Stimulated activated CD8-positive, alpha-beta memory T cell treated with anti-CD3 and anti-CD28 coated beads, Interleukin-12 subunit alpha, Interleukin-12 subunit beta, amount 100 ng/mL, for 24 hours (primary cell): ENCODE data around the gene MED8.
A peak's percentile ranks its signal among the peaks of the same experiment; 100 is the strongest.
"Not testable (repeated sequence)": the region's sequence is repeated elsewhere in the genome, so short reads cannot be mapped to it uniquely, and the experiment has no call there.

Source experiments
- DNase-seq: peaks from one replicate; pipeline ENCODE4 v3.0.0-alpha.2; 2020; ENCODE audit errors: extremely low read depth

The MED8 gene

DNA sequence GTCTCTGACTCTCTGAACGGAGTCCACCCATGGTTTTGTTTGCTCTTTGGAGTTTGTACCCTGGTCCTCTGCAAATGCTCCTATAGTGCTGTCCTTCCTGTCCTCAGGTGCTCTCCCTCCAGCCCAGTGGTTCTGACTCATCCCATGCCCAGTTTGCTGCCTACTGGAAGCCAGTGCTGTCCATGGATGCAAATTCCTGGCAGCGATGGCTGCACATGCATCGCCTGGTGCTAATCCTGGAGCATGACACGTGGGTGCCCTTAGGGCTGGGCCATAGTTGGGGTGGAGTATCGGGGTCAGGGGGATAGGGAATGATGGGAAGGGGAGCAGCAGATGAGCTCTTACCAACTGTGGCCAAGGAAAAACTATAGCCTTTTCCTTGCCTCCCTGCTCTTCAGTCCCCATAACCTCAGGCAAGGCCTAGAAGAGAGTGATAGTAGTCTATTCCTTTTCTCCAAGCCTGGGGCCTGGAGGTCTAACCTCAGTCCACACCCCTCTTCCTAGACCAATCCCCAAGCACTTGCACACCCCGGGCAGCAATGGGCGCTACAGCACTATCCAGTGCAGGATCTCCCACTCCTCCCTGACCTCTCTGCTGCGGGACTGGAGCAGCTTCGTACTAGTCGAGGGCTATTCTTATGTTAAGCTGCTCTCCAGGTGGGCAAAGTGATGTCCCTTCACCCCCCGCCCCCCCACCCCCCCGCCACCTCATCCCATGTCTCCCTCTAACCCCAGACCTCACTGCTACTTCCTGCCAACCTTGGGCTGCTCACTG is 32.6 kb upstream of the MED8 start:
- no peak for DNase-seq

DNA sequence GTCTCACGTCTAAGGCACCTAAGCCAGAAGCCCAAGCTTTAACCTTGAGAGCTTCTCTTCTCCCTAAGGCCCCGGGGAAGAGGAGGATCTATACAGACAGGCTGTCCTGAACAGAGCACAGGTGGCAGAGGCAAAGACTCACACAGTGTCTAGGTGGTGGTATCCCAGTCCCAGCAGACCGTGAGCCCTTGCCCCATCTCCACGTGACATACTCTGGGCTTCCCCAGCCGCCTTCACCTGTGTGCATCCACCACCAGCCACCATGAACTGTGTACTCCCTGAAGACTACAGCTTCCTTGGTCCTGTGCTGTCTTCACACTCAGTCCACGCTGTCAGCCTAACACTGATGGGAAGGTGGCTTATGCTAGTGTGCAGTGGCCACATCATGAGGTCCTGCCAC is 31.8 kb upstream of the MED8 start:
- no peak for DNase-seq

DNA sequence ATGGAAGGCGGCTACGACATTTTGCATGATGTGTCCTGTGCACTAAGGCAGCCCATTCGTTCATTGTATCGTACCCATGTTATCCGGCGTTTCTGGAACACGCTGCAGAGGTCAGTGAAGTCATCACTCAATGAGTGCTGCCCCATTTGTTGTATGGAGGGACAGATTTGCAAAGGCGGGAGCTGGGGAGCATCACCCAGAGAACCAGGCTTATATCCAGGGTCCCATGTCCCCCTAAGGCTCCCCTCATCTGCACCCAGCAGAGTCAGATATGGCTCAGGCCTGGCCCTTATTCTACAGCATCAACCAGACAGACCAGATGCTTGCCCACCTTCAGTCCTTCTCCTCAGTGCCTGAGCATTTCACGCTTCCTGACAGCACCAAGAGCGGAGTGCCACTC is 31.3 kb upstream of the MED8 start:
- no peak for DNase-seq

DNA sequence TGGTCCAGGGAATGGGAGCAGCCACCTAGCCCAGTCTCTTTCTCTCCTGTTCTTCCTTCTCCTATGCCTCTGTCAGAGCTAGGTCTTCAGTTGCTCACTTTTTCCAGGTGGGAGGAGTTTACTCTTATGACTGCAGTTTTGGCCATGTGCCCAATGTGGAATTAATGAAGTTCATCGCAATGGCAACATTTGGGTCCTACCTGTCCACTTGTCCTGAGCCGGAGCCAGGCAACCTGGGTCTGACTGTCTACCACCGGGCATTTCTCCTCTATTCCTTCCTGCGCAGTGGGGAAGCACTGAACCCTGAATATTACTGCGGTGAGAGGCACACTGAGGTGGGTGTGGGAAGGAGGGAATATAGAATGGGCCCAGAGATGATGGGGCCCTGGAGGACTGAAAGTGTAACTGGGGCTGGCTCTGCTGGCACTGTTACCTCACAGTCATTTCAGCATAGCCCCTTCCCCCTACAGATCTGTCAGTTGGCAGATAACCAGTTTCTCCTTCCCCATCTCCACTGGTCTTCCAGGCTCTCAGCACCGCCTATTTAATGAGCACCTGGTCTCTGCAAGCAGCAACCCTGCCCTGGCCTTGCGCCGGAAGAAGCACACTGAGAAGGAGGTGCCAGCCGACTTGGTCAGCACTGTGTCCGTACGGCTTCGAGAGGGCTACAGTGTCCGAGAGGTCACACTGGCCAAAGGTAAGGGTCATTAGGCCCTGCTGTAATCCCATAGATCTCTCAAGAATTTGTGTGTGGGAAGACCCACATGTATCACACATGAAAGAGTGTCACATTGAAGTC is 30.2 kb upstream of the MED8 start:
- no peak for DNase-seq

DNA sequence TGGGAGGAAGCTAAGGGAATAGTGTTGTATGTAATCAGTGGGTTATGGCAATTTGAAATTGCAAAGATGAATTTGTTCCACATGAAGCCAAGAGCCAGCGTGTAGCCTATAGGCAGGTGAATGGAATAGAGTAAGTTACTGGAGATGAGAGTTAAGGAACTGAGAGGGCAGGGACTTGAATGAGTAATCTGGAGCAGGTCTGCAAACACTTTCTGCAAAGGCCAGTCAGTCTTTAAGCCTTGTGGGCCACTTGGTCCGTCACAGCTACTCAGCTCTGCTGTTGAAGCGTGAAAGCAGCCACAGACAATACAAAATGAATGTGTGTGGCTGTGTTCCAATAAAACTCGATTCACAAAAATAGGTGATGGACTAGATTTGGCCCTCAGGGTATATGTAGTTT is 29.3 kb upstream of the MED8 start:
- DNase-seq = no peak

DNA sequence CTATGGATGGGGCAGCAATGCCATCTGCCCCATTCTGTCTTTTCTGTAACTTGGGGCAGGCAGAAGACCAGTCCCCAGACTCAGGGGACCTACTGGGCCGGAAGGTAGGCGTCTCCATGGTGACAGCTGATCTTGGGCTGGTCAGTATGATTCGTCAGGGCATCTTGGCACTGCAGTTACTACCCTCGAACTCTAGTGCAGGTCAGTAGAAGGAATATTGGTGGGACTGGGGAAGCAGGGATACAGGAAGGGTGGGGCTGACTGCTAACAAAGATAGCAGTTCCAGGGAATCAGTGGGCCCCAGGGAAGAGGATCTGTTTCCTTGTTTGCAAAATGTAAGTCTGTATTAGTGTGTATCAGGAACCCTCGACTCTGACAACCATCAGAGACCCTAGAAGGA is 26.3 kb upstream of the MED8 start:
- DNase-seq = no peak

DNA sequence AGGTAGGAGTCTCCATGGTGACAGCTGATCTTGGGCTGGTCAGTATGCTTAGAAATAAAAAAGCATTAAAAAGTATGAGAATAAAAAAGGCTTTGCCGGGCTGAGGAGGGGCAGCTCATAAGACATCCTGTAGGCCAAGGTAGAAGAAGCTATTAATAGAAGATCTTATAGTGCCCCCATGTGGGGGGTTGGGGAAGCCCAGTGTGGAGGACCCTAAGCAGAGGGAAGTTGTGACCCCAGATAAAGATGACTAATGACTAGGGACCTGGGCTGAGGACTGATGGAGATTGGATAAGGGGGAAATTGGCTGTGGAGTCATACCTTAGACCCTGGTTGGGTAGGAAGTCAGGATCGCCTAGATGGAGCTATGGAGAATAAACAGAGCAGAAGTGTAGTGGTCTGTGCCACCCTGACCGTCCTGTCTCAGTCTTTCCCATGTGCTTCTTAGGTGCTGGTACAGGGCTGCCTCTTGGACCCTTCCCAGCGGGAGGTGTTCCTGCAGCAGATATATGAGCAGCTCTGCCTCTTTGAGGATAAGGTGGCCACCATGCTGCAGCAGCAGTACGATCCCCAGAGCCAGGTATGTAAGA is 25.1 kb upstream of the MED8 start:
- peak; percentile 9 for DNase-seq

DNA sequence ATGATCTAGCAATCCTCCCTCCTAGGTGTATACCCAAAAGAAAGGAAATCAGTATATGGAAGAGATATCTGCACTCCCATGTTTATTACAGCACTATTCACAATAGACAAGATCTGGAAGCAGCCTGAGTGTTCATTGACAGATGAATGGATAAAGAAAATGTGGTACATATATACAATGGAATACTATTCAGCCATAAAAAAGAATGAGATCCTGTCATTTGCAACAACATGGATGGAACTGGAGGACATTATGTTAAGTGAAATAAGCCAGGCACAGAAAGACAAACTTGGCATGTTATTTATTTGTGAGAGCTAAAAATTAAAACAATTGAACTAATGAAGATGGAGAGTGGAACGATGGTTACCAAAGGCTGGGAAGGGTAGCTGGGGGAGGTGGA is 23.8 kb upstream of the MED8 start:
- DNase-seq = not testable (repeated sequence)

DNA sequence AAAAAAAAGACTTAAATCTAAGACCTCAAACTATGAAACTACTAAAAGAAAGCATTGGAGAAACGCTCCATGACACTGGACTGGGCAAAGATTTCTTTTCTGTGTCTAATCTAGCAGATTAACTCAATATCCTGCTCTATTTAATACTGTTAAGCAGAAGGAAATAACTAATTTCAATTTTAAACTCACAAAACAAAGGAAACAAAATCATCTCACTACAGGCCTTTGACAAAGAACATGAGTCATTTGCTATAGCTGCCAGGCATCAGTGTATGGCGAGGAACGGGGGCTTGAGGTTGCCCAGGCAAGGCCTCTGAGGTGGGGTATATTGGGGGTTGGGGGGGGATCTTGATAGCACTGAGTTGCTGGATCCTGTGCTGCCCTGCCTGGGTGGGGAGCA is 21.0 kb upstream of the MED8 start:
- no peak for DNase-seq

DNA sequence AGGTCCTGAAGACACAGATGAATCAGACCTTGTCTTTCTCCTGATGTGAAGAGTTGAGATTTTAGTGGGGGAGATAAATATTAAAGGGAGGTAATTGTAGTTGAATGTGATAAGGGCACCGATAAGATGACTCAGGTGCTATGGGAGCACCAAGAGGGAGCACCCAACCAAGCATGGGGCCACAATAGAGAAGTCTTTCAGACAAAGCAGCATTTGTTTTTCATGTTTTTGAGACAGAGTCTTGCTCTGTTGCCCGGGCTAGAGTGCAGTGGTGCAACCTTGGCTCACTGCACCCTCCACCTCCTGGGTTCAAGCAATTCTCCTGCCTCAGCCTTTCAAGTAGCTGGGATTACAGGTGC is 16.3 kb upstream of the MED8 start:
- no peak for DNase-seq

DNA sequence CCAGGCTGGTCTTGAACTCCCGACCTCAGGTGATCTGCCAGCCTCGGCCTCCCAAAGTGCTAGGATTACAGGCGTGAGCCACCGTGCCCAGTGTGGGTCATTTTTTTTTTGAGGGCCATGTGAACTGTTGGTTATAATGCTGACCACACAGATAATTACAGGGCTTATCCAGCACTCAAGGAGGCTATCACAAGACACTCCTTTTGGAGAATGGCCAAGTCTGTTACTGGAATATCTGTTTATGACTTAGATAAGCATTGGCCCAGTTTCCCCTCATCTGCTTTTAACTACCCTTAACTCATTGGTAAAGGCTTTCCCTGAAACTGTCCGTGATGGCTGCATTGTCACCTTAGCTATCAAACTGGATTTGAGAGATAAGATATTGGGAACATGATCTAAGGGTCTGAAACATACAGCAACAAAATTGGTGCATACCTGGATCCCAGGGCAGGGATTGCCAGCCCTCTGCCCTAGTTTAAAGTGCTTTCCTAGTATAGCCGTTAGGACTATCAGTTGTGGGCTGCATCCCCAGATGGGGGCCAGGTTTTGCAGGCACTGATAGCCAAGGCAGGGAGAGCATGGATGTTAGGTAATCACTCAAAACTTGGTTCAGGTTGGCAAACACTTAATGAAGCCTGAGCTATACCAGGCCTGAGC is 15.7 kb upstream of the MED8 start:
- DNase-seq = no peak

DNA sequence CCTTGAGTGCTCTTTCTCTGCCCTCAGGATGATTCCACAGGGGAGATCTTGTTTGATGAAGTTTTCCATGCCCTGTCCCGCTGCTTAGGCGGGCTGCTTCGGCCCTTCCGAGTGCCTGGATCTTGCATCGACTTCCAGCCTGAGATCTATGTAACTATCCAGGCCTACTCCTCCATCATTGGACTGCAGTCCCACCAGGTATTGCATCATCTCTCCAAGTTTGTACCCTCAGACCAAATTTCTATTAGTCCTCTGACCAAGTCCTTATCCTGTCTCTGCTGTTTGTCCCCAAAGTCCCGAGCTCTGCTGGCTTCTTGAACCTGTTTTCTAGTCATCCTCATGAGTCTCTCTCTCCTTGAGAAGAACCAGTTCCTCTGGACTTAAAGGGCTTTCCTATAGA is 14.8 kb upstream of the MED8 start:
- no peak for DNase-seq

DNA sequence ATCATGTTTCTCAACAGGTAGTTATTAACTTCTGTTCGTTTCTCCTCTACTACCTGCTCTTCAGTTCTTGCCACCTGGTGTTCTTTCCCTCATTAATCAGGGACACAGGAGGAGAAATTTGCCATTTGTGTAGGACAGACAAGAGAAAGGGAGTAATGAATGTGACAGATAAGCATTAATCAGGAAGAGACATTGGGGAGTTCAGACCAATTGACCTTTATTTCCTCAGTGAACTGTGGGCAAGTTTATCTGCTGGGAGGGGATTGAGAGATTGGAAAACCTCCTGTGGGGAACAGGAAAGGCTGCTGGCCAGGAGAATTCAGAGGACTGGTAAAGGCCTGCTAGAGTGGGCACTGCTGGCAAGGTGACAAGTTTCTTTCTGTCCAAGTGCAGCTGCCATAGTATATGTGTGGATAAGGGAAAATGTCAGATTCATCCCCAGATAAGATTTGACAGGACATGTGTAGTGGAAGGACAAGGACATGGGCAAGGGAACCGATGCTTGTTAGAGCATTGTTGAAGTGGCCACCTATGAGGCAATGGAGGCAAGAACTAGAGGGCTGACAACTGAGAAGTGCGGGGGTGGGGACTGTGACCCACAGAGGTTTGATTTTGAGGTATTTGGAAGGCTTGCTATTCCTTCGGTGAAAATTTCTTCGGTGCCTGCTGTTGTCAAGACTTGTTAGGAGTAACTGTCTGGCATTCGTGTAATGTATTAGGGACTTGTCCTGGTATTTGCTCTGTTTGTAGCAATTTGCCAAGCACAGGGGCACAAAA is 12.7 kb upstream of the MED8 start:
- no peak for DNase-seq

DNA sequence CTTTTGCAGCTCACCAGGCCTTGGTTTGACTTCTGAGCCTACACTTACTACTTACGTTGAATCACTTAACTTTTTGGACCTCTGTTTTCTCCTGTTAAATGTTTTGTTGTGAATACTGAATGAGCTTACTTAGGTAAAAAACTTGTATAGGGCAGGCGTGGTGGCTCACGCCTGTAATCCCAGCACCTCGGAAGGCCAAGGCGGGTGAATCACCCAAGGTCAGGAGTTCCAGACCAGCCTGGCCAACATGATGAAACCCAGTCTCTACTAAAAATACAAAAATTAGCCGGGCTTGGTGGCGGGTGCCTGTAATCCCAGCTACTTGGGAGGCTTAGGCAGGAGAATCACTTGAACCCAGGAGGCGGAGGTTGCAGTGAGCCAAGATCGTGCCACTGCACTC is 10.8 kb upstream of the MED8 start:
- DNase-seq = not testable (repeated sequence)

DNA sequence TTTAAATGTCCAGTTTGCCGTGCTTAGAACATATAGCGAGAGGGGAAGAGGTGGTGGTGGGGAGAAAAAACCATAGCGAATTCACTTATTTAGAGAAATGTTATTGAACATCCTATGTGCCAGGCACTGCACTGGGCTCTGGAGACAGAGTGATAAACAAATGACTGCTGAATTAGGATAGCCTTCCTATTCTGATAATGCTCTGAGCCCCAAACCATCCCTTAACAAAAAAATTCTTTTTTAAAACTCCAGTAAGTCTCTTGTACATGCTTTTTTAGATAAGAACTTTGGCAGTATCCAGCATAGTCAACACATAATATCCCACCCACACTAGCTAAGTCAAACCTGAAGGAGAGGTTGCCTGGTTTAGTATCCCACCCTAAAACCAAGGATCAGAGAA is 8.6 kb upstream of the MED8 start:
- no peak for DNase-seq

DNA sequence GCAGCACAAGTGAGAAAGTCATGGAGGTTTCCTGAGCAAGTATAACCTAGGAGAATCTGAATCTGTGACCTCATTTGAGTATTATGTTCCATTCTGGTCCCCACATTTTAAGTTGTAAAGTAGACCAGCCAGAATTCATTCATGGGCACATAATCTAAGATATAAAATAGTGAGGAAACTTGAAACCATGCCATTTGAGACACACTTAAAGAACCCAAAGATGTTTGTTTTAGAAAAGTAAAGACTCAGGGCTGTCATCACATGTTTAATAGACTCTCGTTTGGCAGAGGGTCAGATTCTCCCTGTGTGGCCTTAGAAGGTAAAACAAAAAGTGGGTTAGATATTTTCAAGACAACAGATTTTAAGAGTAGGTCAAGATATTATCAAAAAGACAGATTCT is 6.5 kb upstream of the MED8 start:
- DNase-seq = no peak

DNA sequence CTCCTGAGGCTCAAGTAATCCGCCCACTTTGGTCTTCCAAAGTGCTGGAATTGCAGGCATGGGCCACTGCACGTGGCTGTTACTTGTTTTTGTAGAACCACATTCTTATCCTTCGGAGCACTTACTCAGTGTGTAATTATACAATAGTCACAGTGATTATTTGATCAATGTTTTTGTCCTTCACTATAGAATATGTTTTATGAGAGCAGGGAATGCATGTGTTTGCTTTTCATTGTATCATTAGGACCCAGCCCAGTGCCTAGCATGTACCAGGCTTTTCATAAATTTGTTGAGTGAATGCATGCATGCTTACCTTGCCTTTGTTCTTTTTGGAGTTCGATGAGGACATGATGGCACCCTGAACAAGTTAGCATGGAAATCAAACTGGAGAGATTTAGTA is 5.9 kb upstream of the MED8 start:
- DNase-seq = no peak

DNA sequence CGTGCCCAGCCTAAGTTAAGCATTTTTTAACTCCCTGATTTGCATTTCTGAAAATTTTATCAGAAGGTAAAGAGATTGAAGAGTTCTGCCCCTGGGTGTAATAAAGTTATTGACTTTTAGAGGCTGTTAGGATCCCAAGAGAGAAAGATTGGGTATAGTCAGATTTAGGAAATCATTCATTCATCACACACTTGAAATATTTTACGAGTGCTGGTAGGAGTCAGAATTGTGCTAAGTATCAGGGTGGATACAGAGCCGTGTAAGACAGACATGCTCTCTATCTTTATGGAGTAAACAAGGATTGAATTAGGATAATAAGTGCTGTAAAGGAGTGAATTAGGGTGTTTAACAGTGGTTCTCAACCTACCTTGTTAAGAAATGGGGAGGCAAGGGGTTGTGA is 3.1 kb upstream of the MED8 start:
- DNase-seq = no peak

DNA sequence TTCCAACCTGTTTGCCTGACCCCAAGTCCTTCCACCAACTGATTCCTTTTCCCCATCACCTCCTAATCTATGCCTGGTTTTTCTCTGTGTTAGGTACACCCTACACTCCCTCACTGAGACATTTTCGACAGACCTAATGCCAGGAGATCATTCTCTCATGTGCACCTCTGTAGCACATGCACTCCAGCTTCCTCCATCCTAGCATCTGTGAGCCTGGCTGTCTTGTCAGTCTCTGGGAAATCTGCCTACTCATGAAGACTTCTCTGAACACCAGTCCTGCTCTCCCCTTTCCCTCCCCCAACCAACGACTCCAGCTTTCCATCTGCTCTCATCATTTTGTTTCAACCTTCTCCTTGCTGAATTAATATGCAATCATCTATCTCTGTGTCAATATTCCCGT is 987 bp downstream of the MED8 start:
- DNase-seq = no peak

DNA sequence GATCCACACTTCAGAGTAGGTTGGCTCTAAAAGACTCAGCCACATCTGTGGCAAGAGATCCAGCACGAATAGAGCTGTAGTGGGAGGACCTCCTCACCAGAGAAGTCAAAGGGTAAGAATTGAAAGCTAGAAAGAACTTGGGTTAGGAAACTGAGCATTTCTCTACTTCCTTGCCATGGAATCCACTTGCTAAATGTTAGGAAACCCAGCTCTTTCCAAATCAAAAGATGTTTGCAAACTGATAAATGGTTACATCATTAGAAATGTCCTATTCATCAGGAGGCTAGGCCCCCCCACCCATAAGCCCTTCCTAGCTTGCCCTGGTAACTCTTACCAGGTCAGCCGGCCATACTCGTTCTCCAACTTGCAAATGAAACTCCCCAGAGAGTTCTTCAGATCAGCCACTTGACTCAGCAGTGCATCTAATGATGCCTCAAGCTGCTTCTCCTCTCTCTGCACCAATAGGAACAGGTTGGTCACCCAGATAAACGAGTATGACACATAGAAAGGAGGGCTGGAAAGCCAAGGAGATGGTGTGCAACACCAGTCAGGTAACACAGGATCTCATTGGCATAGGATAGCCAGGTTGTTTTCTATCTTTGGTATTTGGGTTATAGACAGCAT is 1.5 kb downstream of the MED8 start:
- DNase-seq = no peak

DNA sequence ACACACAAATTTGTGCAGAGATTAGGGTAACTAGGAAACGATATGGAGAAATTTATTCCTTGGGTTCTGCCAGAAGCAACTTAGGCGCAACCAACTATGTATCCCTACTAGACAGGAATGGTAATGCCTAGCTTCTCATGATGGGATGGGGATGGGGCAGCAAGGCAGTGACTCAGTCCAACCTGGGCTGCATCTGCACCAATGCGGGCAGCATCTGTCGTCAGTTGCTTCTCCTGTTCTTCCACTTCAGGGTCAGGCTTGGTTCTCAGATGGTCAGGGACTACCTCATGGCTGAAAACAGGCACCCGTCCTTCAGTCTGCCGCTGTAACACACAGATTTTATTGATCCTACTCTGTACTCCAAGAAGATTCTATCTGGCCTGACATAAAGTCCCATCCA is 2.9 kb downstream of the MED8 start:
- DNase-seq = no peak
